MCF 10A (cell line): ENCODE data around the gene AGPS. TPM values are rescaled to one million over a fixed set of nuclear protein-coding genes. Genes with fewer than 3 reads are reported as not detected.

ENCODE experiments used
- BruUV-seq: library from RNA; stranded (reverse); fragments of 400-500 nt; replicated peaks from 2 replicates; lab custom pipeline; 2021; lab: Mats Ljungman, UMichigan
- CTCF ChIA-PET: fragments of 300-600 bp; sonication (Branson Sonifier 250); formaldehyde crosslinking; extraction: SDS; loops from one replicate; lab custom pipeline; 2021; ENCODE audit warnings: antibody characterized with exemption, inconsistent platforms; lab: Yijun Ruan, JAX
- POLR2A ChIA-PET: fragments of 300-600, 350-650 bp; sonication (Branson Sonifier 250); formaldehyde crosslinking; extraction: SDS; loops from one replicate; lab custom pipeline; 2020; ENCODE audit warnings: antibody characterized with exemption, inconsistent platforms; lab: Yijun Ruan, JAX
- DNase-seq: peaks from one replicate; pipeline ENCODE4 v3.0.0-alpha.2; 2018; ENCODE audit not compliant: unreplicated experiment
- H3K27ac Mint-ChIP-seq: one replicate; pipeline ENCODE4 v1.8.0; 2022; ENCODE audit warnings: mild to moderate bottlenecking, low read depth, mixed read lengths; ENCODE audit not compliant: unreplicated experiment
- H3K27me3 Mint-ChIP-seq: one replicate; pipeline ENCODE4 v1.8.0; 2022; ENCODE audit warnings: mixed read lengths; ENCODE audit not compliant: insufficient read depth, unreplicated experiment
- H3K36me3 Mint-ChIP-seq: one replicate; pipeline ENCODE4 v1.8.0; 2022; ENCODE audit warnings: mild to moderate bottlenecking, moderate library complexity, mixed read lengths; ENCODE audit not compliant: insufficient read depth, unreplicated experiment
- H3K4me1 Mint-ChIP-seq: one replicate; pipeline ENCODE4 v1.8.0; 2022; ENCODE audit warnings: mixed read lengths; ENCODE audit not compliant: insufficient read depth, unreplicated experiment
- H3K4me3 Mint-ChIP-seq: one replicate; pipeline ENCODE4 v1.8.0; 2022; ENCODE audit warnings: mild to moderate bottlenecking, moderate library complexity, mixed read lengths; ENCODE audit not compliant: unreplicated experiment
- H3K9me3 Mint-ChIP-seq: one replicate; pipeline ENCODE4 v1.8.0; 2022; ENCODE audit warnings: mixed read lengths; ENCODE audit not compliant: unreplicated experiment
- intact Hi-C: fragments of 100-400 bp; cut with micrococcal nuclease; formaldehyde crosslinking; loops from 2 replicates; pipeline ENCODE4 v1.14.1; 2022
- total RNA-seq: library from RNA; stranded (reverse); gene quantifications from 2 replicates; pipeline ENCODE4 v1.2.3, GENCODE V29; 2022
- TF ChIP-seq, protein P1 (sequence below): fragments of 200-600 bp; IDR thresholded peaks from one replicate; pipeline ENCODE4 v1.8.0; 2022; ENCODE audit warnings: antibody characterized with exemption, mild to moderate bottlenecking; ENCODE audit not compliant: unreplicated experiment

Gene AGPS
- total RNA-seq, 1 experiment from 2014 or later = 49.5 TPM

DNA sequence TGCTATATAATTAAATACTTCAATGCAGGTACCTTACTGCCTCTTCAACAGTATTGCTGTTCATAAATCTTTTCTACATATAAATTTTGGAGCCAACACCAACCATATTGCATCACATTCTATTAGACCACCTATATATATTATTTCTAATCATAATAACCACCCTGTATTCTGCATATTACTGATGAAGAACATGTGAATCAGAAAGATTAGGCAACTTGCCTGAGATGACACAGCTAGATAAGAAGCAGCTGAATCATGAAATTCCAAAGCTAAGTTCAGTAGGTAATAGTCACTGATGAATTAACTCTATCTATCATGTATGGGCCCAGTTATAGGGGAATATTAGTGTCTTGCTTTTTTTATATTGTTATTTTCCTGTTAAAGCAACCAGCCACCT is 161.8 kb downstream of the AGPS start:
- Mint-ChIP-seq H3K4me3 (no peak overlapping the region), H3K27ac (no peak overlapping the region), H3K36me3 (no peaks in the 10 kb centered on the region), H3K27me3 (no peaks in the 10 kb centered on the region), H3K4me1 (peaks cover 4% of the 10 kb centered on the region), H3K9me3 (no peaks in the 10 kb centered on the region)
- no TSS peak for BruUV-seq
- CTCF ChIA-PET = interaction anchor here (0.6 kb wide), 1 partner anchor 32 kb away, joined by 4 read pairs; no protein-coding TSS in a partner anchor
- intact Hi-C loops = loop anchor here (5.0 kb wide), 2 partner anchors 138 to 217 kb away; no protein-coding TSS in a partner anchor
- no peak for DNase-seq
- POLR2A ChIA-PET = no interaction called here
- TF ChIP-seq, protein P1, sequence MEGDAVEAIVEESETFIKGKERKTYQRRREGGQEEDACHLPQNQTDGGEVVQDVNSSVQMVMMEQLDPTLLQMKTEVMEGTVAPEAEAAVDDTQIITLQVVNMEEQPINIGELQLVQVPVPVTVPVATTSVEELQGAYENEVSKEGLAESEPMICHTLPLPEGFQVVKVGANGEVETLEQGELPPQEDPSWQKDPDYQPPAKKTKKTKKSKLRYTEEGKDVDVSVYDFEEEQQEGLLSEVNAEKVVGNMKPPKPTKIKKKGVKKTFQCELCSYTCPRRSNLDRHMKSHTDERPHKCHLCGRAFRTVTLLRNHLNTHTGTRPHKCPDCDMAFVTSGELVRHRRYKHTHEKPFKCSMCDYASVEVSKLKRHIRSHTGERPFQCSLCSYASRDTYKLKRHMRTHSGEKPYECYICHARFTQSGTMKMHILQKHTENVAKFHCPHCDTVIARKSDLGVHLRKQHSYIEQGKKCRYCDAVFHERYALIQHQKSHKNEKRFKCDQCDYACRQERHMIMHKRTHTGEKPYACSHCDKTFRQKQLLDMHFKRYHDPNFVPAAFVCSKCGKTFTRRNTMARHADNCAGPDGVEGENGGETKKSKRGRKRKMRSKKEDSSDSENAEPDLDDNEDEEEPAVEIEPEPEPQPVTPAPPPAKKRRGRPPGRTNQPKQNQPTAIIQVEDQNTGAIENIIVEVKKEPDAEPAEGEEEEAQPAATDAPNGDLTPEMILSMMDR = no peak

DNA sequence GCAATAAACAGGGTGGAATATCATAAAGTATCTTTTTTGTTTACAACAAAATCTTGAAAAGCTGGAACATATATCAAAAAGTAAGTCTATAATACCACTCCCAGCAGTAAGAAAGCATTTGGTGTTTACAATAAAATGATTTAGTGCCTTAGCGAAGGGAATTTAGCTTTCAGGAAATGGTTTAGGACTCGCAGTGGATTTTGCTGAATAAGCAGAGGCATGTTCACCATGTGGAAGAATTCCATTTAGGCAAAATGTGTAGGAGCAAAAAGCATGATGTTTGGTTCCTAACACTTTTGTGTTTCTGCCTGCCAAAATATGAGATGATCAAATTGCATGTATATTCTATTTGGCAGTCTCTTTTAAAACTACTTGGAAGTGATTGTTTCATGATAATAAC is 163.6 kb downstream of the AGPS start:
- TF ChIP-seq, protein P1 = no peak
- no peaks in the 10 kb centered on the region for H3K9me3 Mint-ChIP-seq
- H3K4me3 Mint-ChIP-seq = no peak overlapping the region
- no peaks in the 10 kb centered on the region for H3K27me3 Mint-ChIP-seq
- no peaks in the 10 kb centered on the region for H3K4me1 Mint-ChIP-seq
- BruUV-seq = no TSS peak
- no peak for DNase-seq
- CTCF ChIA-PET = interaction anchor here (0.8 to 1.3 kb wide), 2 partner anchors 50 to 91 kb away, joined by 3 read pairs; no protein-coding TSS in a partner anchor
- POLR2A ChIA-PET = interaction anchor here (0.6 kb wide), 1 partner anchor 26 kb away, joined by 3 read pairs; no protein-coding TSS in a partner anchor
- no peaks in the 10 kb centered on the region for H3K36me3 Mint-ChIP-seq
- no peak overlapping the region for H3K27ac Mint-ChIP-seq
- intact Hi-C loops = no loop called here

DNA sequence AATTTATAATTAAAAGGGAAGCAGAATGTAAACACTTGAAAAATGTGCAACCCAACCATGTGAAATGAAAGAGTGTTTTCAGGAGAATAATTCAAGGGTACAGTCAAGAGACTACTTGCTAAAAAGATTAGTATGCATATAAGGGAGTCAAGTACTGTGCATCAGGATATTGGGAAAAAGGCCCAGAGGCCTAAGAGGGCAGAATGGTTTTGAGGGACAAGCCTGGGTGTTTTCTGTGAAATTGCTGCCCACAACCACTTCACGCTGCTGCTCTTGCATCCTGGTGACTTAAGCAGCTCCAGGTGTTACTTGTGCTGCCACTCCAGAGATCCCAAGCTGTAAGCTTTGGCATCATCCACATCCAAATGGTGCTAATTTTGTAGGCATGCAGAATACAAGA is 165.2 kb downstream of the AGPS start:
- no TSS peak for BruUV-seq
- H3K27ac Mint-ChIP-seq = no peak overlapping the region
- intact Hi-C loops = no loop called here
- no peaks in the 10 kb centered on the region for H3K27me3 Mint-ChIP-seq
- no peaks in the 10 kb centered on the region for H3K9me3 Mint-ChIP-seq
- H3K4me1 Mint-ChIP-seq = no peaks in the 10 kb centered on the region
- ChIA-PET POLR2A (no interaction called here), CTCF (no interaction called here)
- DNase-seq = no peak
- H3K4me3 Mint-ChIP-seq = no peak overlapping the region
- H3K36me3 Mint-ChIP-seq = no peaks in the 10 kb centered on the region
- TF ChIP-seq, protein P1 = no peak

DNA sequence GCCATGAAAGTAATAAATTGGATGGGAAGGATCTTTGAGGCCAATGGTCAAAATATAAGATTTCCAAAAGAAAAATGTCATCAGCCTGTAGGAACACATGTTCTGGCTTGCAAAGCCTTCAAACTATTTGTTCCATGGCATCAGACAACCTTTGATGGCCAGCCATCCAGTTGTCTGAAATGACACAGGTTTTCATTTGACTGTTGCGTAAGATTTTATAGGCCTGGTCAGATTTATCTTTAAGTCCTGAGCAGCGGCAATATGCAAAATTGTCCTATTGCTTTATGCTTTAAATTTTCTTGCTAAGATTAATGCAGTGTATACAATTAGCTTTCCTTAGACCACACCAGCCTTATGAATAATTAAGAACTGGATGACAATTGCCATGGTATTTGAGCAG is 167.1 kb downstream of the AGPS start:
- Mint-ChIP-seq H3K9me3 (no peaks in the 10 kb centered on the region), H3K27ac (no peak overlapping the region), H3K4me3 (no peak overlapping the region), H3K36me3 (no peaks in the 10 kb centered on the region), H3K4me1 (no peaks in the 10 kb centered on the region), H3K27me3 (no peaks in the 10 kb centered on the region)
- ChIA-PET POLR2A (interaction anchor here (0.8 kb wide), 1 partner anchor 9 kb away, joined by 3 read pairs; no protein-coding TSS in a partner anchor), CTCF (no interaction called here)
- BruUV-seq = no TSS peak
- no peak for DNase-seq
- TF ChIP-seq, protein P1 = no peak
- intact Hi-C loops = no loop called here
